ENCODE results near the gene OR5V1.
"Not testable (repeated sequence)": the region's sequence is repeated elsewhere in the genome, so short reads cannot be mapped to it uniquely, and the experiment has no call there.

The OR5V1 gene

GRCh38 chr6:29325777-29326176, 42.9 kb downstream of the OR5V1 start:
- no peak for DNase-seq (ENCODE audit: low read depth in 1 of 2, low spot score in 1 of 2)
- in situ Hi-C loops (cut with HindIII; ENCODE audit: low pct_unique_long_range_greater_than_20kb, low sequenced_read_pairs), result no loop called here
- no peak for TF ChIP-seq JUND (IDR thresholded peaks at IDR 0.05; ENCODE audit: low read depth)

- in situ Hi-C loops (cut with HindIII; ENCODE audit: low pct_unique_long_range_greater_than_20kb, low sequenced_read_pairs), result not testable (repeated sequence)
Measured at GRCh38 chr6:29323332-29323731, 45.3 kb downstream of the OR5V1 start.

GRCh38 chr6:29319931-29320330, 48.7 kb downstream of the OR5V1 start:
- in situ Hi-C loops (cut with HindIII; ENCODE audit: low pct_unique_long_range_greater_than_20kb, low sequenced_read_pairs), result no loop called here
- no peak for DNase-seq (ENCODE audit: low read depth in 1 of 2, low spot score in 1 of 2)
- TF ChIP-seq JUND (IDR thresholded peaks at IDR 0.05; ENCODE audit: low read depth), result no peak

More at GRCh38 chr6:29323332-29323731, 45.3 kb downstream of the OR5V1 start:
- not testable (repeated sequence) for DNase-seq (ENCODE audit: low read depth in 1 of 2, low spot score in 1 of 2)
